ENCODE data around the gene CIZ1.

- no peak for TF ChIP-seq CTCF (IDR thresholded peaks at IDR 0.05)
- no peak for TF ChIP-seq ZFX (IDR thresholded peaks at IDR 0.05; ENCODE audit: borderline replicate concordance)
These were observed 47.7 kb downstream of the CIZ1 start for GRCh38 chr9:128143525-128144238.

Data from 22Rv1 (cell line).